ENCODE measurements around the gene JAK1.
"Not testable (repeated sequence)": the region's sequence is repeated elsewhere in the genome, so short reads cannot be mapped to it uniquely, and the experiment has no call there.

Gene JAK1

GRCh38 chr1:64948905-64949833, 17.2 kb downstream of the JAK1 start:
- peak; percentile 72 for DNase-seq (ENCODE audit: low spot score)

DNA sequence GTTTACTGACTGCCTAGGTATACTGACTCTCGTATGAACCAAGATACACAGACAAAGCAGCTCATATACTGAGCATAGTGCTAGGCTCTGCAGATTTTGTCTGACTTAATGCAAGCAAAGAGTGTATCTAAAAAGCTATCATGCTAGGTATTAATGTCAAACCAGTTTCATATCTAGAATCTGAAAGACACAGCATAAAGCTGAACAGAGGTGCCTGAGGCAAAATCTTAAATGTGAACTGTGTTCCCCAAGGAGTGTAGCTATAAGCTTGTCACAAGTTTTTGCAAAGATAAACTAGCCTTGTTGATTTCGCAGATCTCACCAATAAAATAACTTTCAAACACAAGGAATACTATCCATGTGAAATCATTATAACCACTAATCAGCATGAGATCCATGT, 18.1 kb downstream of the JAK1 start:
- no peak for DNase-seq (ENCODE audit: low spot score)

GRCh38 chr1:64946916-64947315, 19.4 kb downstream of the JAK1 start:
- no peak for DNase-seq (ENCODE audit: low spot score)

GRCh38 chr1:64944913-64945312, 21.4 kb downstream of the JAK1 start:
- no peak for DNase-seq (ENCODE audit: low spot score)

GRCh38 chr1:64942675-64943074, 23.7 kb downstream of the JAK1 start:
- DNase-seq (ENCODE audit: low spot score) = no peak

- DNase-seq (ENCODE audit: low spot score) = no peak
Observed at GRCh38 chr1:64942118-64942517, 24.2 kb downstream of the JAK1 start.

DNA sequence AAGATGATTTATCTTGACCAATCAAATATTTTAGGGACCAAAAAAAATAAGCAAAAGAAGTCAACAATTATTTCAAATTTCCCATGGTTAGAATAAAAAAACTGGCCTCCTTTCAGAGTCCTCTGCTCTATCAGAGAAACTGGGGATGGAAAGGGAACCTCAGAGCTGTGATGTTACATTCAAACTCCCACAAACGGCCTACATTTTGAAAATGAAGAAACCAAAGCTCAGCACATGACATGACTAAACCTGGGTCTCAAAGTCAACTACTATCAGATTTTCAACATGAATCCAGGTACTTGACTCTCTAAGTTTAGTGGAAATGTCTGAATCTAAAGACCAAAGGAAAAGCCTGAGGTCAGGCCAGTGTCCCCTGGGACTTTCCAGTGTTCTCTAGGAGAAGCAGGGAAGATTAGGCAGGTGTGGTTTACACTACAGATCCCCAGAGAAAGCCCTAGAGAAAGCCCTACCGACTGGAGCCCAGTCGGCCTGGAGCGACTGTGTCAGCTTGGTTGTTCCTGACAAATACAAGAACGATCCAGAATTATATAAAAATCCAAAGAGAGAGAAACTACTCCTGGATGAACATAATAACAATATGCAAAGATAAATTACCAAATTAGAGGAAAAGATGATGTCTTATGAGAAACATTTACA, 24.8 kb downstream of the JAK1 start:
- DNase-seq (ENCODE audit: low spot score) = no peak

DNA sequence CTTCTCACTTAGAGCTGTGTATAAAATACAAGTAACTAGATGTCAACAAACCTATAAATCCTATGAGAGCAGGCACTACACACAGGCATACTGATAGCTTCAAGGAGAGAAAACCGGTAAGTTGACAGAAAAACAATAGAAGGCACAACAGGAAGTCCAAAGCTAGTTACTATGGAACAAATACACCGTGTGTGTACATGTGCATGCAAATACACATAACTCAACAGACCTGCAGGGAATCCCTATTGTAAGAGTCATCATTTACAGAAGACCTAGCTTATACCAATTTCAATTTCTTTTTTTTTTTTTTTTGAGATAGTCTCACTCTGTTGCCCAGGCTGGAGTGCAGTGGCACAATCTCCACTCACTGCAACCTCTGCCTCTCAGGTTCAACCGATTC, 26.3 kb downstream of the JAK1 start:
- DNase-seq (ENCODE audit: low spot score) = no peak

DNA sequence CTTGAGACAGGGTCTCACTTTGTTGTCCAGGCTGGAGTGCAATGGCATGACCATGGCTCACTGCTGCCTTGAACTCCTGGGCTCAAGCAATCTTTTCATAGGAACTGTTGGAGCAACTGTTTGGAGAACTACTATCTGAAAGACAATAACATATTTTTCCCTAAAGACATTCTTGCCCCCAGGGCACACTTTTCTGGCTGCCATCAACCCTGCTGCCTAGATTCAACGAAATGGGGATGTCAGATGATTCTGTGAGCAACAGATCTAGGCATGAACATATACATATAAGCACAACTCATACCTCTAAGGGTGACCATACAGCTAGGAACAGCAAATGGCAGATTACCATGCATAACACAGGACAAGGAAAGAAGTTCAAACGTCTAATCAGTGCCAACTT, 27.4 kb downstream of the JAK1 start:
- no peak for DNase-seq (ENCODE audit: low spot score)

GRCh38 chr1:64936956-64937355, 29.4 kb downstream of the JAK1 start:
- DNase-seq (ENCODE audit: low spot score) = no peak

DNA sequence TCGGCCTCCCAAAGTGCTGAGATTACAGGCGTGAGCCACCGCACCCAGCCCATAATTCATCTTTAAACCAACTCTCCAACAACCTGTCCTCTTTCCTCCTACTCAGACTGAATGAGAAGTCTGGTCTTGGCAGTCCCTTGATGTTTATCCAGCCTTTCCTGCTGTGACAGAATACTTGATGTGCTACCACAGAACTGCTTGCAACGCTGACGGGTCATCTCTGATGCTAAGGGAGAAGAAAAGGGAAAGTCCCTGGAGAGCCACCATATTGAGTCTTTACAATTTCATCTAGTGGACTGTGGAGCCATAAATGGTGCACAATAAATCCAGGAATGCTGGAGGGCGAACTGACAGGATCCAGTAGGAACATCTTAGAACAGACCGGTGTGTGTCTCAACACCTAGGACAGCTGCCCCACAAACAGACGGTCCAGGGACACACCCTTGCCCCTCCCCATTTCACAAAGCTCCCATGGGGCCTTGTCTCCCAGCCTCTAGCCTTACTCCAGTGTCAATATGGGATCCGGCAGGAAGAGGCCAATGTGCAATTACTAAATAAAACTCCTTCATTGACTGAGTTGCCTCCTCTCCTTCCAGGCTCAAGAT, 30.7 kb downstream of the JAK1 start:
- DNase-seq (ENCODE audit: low spot score) = no peak

GRCh38 chr1:64934878-64935275, 31.5 kb downstream of the JAK1 start:
- no peak for DNase-seq (ENCODE audit: low spot score)

DNA sequence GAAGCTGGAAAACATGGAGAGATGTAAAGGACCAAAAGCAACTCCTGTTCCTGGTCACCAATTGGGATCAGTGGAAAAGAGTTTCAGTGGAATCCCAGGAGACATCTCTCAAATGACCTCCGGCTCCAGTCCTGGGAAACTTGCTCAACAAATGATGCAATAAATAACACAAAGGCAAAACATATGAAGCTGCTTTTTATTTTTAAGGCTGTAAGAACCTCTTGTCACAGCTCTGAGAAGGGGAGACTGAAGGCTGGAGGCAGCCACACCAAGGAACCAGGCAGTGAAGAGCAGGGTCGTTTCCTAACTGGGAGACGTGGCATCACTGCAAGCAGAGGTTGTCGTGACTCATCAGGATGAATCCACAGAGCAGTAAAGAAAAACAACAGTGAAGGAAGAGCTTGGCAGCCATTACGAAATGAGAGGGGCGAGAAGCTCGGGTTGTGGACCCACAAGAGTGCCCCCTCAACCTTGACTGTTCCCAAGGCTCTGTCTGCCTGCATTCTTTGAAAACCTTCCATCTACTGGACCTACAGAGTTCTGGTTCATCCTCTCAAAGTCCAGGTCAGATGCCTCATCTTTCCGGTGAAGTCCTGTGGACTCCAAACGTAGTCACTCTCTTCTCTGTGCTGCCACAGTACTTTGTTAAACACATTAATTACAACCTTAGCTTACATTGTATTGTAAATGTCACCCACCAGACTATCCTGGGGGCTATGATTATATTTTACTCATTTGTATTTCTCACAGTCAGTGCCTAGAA, 32.1 kb downstream of the JAK1 start:
- DNase-seq (ENCODE audit: low spot score) = no peak

DNA sequence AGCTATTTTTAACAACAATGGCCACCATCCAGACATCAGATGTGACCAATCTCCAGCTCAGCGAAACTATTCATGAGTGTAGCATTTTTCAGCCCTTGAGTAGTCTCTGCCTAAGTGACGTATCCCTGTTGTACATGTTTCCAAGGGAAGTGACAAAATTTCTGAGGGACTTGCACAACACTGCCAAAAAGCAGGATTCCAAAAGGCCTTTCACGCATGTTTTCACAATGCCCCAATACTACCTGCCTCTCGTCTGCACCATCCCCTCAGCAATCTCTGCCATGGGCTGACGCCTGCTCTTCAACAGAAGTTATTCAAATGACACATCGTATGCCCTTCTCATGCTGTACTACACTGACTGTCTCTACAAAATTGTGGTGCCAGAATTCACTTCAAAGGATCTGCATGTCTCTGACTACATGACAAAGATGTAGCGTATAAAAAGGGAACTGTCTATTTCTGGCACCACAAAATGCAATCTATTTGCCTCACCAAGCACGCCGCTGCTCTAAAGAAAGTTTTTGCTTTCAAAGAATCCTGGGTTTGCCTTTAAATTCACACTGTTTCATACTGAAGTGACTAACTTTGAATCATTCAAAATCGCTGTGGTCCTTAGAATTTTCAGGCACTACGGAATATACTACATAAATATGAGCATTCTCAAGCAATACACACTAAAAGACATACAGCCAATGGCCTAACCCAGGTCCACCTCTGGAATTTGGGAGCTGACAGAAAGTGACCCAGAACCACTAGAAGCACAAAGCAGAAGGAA, 32.9 kb downstream of the JAK1 start:
- DNase-seq (ENCODE audit: low spot score) = peak; percentile 18

DNA sequence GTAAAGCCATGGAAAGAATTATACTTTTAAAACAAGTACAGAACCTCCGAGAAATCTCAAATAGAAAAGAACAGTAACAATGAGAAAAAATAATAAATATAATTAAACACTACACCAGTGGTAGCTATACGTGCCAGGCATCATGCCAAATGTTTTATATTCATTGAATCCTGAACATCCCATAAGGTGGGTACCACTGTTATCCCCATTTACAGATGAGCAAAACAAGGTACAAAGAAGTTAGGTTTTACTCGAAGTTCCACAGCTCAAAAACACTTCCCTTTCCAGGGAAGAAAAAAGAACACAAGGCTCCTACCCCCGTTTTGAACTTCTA, 33.4 kb downstream of the JAK1 start:
- no peak for DNase-seq (ENCODE audit: low spot score)

- not testable (repeated sequence) for DNase-seq (ENCODE audit: low spot score)
Observed at GRCh38 chr1:64930640-64931039, 35.7 kb downstream of the JAK1 start.

DNA sequence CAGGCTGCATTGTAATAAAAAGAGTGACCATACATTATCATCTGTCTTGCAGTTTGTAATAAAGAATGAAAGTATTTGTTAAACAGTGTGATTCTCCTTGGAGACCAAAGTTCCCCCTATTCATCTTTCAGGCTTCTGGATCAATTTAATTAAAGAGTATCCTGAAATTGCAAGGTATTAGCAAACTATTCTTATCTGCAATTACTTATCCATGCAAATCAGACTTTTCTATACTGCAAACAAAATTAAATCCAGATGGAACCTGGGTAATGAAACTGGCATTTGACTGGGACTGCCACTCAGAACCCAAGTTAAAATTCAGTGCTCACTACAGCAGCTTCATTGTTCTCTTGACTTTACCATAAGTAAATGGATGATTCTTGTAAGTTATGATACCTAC, 37.1 kb downstream of the JAK1 start:
- no peak for DNase-seq (ENCODE audit: low spot score)

DNA sequence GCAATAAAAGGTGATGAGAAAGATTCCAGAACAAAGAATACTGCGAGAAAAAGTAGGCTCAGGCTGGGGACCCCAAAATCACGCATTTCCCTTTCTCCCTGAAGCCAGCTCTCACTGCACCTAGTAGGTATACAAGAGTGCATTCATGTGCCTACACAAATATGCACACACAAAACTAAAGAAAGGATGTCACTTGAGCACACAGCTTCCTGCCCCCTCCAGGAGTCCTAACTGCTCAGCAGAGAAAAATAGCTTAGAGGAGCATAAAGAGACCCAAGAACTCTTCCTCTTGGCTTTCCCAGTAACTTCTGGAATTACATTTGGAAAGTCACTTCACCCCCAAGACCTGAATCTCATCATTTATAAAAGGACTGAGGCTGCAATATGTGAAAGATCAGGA, 38.0 kb downstream of the JAK1 start:
- DNase-seq (ENCODE audit: low spot score) = no peak

- DNase-seq (ENCODE audit: low spot score) = no peak
Observed at GRCh38 chr1:64925594-64925993, 40.8 kb downstream of the JAK1 start.

- DNase-seq (ENCODE audit: low spot score) = peak; percentile 65
Observed at GRCh38 chr1:64923294-64923718, 43.0 kb downstream of the JAK1 start.

DNA sequence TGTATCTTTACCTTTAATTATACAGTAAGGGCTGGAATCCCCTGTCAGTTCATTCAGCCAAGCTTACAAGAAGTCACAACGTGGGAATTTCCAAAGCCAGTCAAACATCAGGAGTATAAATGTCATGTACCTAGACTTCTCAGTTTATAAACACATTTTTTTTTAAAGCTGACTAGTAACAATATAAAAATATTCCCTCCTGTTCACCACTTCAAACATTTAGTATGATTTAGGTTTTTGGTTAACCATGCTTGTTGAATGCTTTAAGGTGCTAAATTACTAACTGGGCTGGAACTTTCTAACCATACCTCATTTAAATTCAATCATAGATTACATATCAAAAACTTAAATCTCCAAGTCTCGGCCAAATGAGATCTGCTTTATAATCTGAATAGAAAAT, 44.0 kb downstream of the JAK1 start:
- DNase-seq (ENCODE audit: low spot score) = peak; percentile 52

- no peak for DNase-seq (ENCODE audit: low spot score)
Observed at GRCh38 chr1:64921771-64922170, 44.6 kb downstream of the JAK1 start.

All from CD4-positive, alpha-beta T cell treated with Interleukin-2 at 100 ng/mL for 4 hours (primary cell).